Endodermal cell (in vitro differentiated cells): ENCODE data around the gene POLD2. TPM values are rescaled to one million over a fixed set of nuclear protein-coding genes. Genes with fewer than 3 reads are reported as not detected.
A peak's percentile ranks its signal among the peaks of the same experiment; 100 is the strongest.

Source experiments
- DNase-seq: peaks from one replicate; pipeline ENCODE4 v3.0.0-alpha.2; 2017
- H3K27ac ChIP-seq: 2 replicates; pipeline ENCODE4 v1.5.1; 2013; ENCODE audit warnings: mild to moderate bottlenecking, low read depth, low read length, moderate library complexity
- H3K27me3 ChIP-seq: 2 replicates; pipeline ENCODE4 v1.6.1; 2013; ENCODE audit warnings: mild to moderate bottlenecking, low read length, moderate library complexity; ENCODE audit not compliant: insufficient read depth, control insufficient read depth, poor library complexity, severe bottlenecking
- H3K36me3 ChIP-seq: 2 replicates; pipeline ENCODE4 v1.7.0; 2013; ENCODE audit warnings: mild to moderate bottlenecking, low read length, moderate library complexity; ENCODE audit not compliant: control insufficient read depth, insufficient read depth
- H3K4me1 ChIP-seq: one replicate; pipeline ENCODE4 v1.7.0; 2013; ENCODE audit warnings: low read length; ENCODE audit not compliant: control insufficient read depth, insufficient read depth
- H3K4me3 ChIP-seq: 2 replicates; pipeline ENCODE4 v1.5.1; 2013; ENCODE audit warnings: mild to moderate bottlenecking, low read length, moderate library complexity
- H3K9ac ChIP-seq: 2 replicates; pipeline ENCODE4 v1.6.1; 2013; ENCODE audit warnings: mild to moderate bottlenecking, low read length, moderate library complexity; ENCODE audit not compliant: poor library complexity, severe bottlenecking; ENCODE audit errors: extremely low read depth
- H3K9me3 ChIP-seq: 2 replicates; pipeline ENCODE4 v1.6.1; 2013; ENCODE audit warnings: mild to moderate bottlenecking, low read length, moderate library complexity; ENCODE audit not compliant: control insufficient read depth
- H3K27ac Mint-ChIP-seq: 2 replicates; pipeline ENCODE4 v1.8.0; 2020; ENCODE audit warnings: mixed read lengths
- H3K27me3 Mint-ChIP-seq: 2 replicates; pipeline ENCODE4 v1.8.0; 2021; ENCODE audit warnings: mild to moderate bottlenecking, mixed read lengths; ENCODE audit not compliant: insufficient read depth
- H3K36me3 Mint-ChIP-seq: 2 replicates; pipeline ENCODE4 v1.8.0; 2020; ENCODE audit warnings: low read depth, mixed read lengths
- H3K4me1 Mint-ChIP-seq: 2 replicates; pipeline ENCODE4 v1.8.0; 2020; ENCODE audit warnings: mixed read lengths
- H3K4me3 Mint-ChIP-seq: 2 replicates; pipeline ENCODE4 v1.8.0; 2020; ENCODE audit warnings: mild to moderate bottlenecking, moderate library complexity, mixed read lengths
- H3K9me3 Mint-ChIP-seq: 2 replicates; pipeline ENCODE4 v1.8.0; 2020; ENCODE audit warnings: mild to moderate bottlenecking, mixed read lengths
- WGBS, 2 experiments: methylation state at CpG; one replicate each; pipeline versions ENCODE4 v1.1.5 to v1.1.7; 2013; ENCODE audit warnings: missing lambda C conversion rate in 2 of 2, mixed read lengths in 1 of 2; ENCODE audit not compliant: insufficient coverage in 1 of 2, insufficient read length in 1 of 2; 5-methylcytosine and 5-hydroxymethylcytosine counted together
- total RNA-seq, 2 donors: library from RNA; stranded (reverse); fragmentation: NEBNext Ultra II Directional in 1 of 2; extraction: Animal tissue kit (Norgen Biotek cat#: 25700) in 1 of 2; gene quantifications; 2 replicates in 1 of 2; 3 replicates in 1 of 2; pipeline ENCODE4 v1.2.1, GENCODE V29; 2021
- TF ChIP-seq, protein P1 (sequence below): fragments of 200-600 bp; sonication (generic); conservative IDR thresholded peaks from 2 replicates; pipeline ENCODE4 v1.5.0; 2021; ENCODE audit warnings: antibody characterized with exemption, mild to moderate bottlenecking

The POLD2 gene
- total RNA-seq, 2 donors from 2014 or later, result 127 to 141 TPM

DNA sequence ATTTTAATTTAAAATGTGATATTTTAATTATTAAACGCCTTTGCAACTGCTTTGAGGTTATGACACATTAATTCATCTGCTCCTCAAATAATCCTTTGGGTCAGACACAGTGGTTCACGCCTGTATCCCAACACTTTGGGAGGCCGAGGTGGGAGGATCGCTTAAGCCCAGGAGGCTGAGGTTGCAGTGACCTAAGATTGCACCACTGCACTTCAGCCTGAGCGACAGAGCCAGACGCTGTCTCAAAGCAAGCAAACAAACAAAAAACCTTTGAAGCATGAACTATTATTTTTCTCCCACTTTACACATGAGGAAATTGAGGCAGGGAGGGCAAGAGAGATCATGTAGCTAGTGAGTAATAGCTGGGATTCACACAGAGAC, 1.5 kb upstream of the POLD2 start:
- no peak overlapping the region for H3K27ac Mint-ChIP-seq
- H3K4me1 Mint-ChIP-seq, result peaks cover 5% of the 10 kb centered on the region
- H3K36me3 Mint-ChIP-seq, result peaks cover 19% of the 10 kb centered on the region
- no peak overlapping the region for H3K9ac ChIP-seq
- peaks cover 40% of the 10 kb centered on the region for H3K27me3 Mint-ChIP-seq
- H3K4me1 ChIP-seq, result no peaks in the 10 kb centered on the region
- H3K4me3 ChIP-seq, result no peak overlapping the region
- no peak for DNase-seq
- H3K36me3 ChIP-seq, result peaks cover 21% of the 10 kb centered on the region
- 93 to 100% methylated on average over 3 to 6 of the region's 6 CpGs for WGBS, 2 experiments
- TF ChIP-seq, protein P1, sequence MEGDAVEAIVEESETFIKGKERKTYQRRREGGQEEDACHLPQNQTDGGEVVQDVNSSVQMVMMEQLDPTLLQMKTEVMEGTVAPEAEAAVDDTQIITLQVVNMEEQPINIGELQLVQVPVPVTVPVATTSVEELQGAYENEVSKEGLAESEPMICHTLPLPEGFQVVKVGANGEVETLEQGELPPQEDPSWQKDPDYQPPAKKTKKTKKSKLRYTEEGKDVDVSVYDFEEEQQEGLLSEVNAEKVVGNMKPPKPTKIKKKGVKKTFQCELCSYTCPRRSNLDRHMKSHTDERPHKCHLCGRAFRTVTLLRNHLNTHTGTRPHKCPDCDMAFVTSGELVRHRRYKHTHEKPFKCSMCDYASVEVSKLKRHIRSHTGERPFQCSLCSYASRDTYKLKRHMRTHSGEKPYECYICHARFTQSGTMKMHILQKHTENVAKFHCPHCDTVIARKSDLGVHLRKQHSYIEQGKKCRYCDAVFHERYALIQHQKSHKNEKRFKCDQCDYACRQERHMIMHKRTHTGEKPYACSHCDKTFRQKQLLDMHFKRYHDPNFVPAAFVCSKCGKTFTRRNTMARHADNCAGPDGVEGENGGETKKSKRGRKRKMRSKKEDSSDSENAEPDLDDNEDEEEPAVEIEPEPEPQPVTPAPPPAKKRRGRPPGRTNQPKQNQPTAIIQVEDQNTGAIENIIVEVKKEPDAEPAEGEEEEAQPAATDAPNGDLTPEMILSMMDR, result no peak
- H3K4me3 Mint-ChIP-seq, result no peak overlapping the region
- no peak overlapping the region for H3K27ac ChIP-seq
- peaks cover 11% of the 10 kb centered on the region for H3K9me3 ChIP-seq
- no peaks in the 10 kb centered on the region for H3K27me3 ChIP-seq
- peaks cover 13% of the 10 kb centered on the region for H3K9me3 Mint-ChIP-seq

GRCh38 chr7:44122529-44122928, 819 bp downstream of the POLD2 start:
- Histone ChIP-seq H3K27me3 (no peaks in the 10 kb centered on the region), H3K4me1 (no peaks in the 10 kb centered on the region), H3K4me3 (peak overlapping the region; percentile 91), H3K9ac (peak overlapping the region; percentile 73), H3K27ac (no peak overlapping the region), H3K36me3 (peaks cover 26% of the 10 kb centered on the region), H3K9me3 (peaks cover 5% of the 10 kb centered on the region)
- TF ChIP-seq, protein P1, result no peak
- Mint-ChIP-seq H3K4me3 (peak overlapping the region; percentile 73), H3K27me3 (peaks cover 23% of the 10 kb centered on the region), H3K4me1 (peaks cover 5% of the 10 kb centered on the region), H3K36me3 (peaks cover 38% of the 10 kb centered on the region), H3K27ac (peak overlapping the region; percentile 34), H3K9me3 (peaks cover 7% of the 10 kb centered on the region)
- 50 to 52% methylated on average over 1 of the region's 1 CpG for WGBS, 2 experiments
- no peak for DNase-seq

GRCh38 chr7:44121761-44122420, 1.5 kb downstream of the POLD2 start:
- Mint-ChIP-seq H3K4me3 (peak overlapping the region; percentile 73), H3K4me1 (peaks cover 5% of the 10 kb centered on the region), H3K9me3 (peaks cover 3% of the 10 kb centered on the region), H3K27me3 (peaks cover 18% of the 10 kb centered on the region), H3K36me3 (peaks cover 44% of the 10 kb centered on the region), H3K27ac (no peak overlapping the region)
- peaks cover 26% of the 10 kb centered on the region for H3K36me3 ChIP-seq
- no peak overlapping the region for H3K9ac ChIP-seq
- H3K9me3 ChIP-seq, result no peaks in the 10 kb centered on the region
- WGBS, 2 experiments, result 94 to 96% methylated on average over 8 to 12 of the region's 12 CpGs
- H3K4me3 ChIP-seq, result peak overlapping the region; percentile 91
- DNase-seq, result no peak
- H3K27me3 ChIP-seq, result no peaks in the 10 kb centered on the region
- no peak overlapping the region for H3K27ac ChIP-seq
- no peaks in the 10 kb centered on the region for H3K4me1 ChIP-seq
- TF ChIP-seq, protein P1, result no peak
